GM18858 (cell line): ENCODE measurements around the gene PLXDC2.

ENCODE experiments used
- ATAC-seq: cut with Tn5 transposase; IDR thresholded peaks from one replicate; pipeline ENCODE4 v1.9.1; 2021; ENCODE audit not compliant: unreplicated experiment

The PLXDC2 gene

DNA sequence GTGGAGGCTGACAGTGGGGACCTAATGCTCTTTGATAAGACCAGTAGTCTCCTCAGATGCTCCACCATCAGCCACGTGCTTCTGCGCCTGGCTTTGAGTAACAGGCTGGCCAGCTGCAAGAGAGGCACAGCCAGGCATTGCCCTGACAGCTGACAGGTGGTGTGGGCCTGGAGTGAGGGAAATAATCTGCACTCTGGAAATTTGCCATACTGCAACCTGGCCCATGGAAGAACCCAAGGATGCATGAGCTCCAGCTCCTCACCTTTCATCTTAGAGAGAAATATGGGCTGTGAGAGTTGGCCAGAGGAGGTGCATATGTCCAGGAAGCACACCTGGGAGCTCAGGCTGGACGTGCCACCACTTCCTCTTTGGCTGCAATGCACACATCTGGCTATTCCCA lies 118.9 kb downstream of the PLXDC2 start:
- no peak for ATAC-seq

DNA sequence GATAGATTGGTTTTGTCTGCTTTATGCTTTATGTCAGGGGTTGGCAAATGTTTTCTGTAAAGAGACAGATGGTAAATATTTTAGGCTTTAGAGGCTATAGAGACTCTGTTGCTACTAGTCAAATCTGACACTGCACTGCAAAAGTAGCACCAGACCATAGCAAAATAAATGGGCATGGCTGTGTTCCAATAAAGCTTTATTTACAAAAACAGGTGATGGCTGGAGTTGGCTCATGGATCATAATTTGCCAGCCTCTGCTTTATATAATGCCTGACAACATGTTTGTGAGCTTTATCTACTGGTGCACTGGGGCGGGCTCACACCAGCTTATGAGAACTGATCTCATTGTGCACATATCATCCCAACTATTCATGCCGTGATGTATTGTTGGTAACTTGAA lies 120.1 kb downstream of the PLXDC2 start:
- no peak for ATAC-seq

DNA sequence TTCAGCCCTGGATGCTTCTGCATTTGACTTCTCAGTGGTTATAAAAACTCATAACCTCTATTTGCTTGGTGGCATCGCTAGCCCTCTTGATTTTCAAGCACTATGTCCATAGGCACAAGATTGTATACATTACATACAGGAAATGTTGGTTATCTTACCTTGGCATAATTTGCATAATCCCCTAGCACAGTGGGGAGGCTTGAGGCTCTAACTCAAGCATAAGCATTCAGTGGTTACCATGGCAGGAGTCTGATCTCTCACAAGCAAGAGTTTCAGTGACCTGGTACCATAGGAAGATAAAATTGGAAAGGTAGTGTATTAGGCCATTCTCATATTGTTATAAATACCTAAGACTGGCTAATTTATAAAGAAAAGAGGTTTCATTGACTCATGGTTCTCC lies 121.8 kb downstream of the PLXDC2 start:
- ATAC-seq, result no peak

DNA sequence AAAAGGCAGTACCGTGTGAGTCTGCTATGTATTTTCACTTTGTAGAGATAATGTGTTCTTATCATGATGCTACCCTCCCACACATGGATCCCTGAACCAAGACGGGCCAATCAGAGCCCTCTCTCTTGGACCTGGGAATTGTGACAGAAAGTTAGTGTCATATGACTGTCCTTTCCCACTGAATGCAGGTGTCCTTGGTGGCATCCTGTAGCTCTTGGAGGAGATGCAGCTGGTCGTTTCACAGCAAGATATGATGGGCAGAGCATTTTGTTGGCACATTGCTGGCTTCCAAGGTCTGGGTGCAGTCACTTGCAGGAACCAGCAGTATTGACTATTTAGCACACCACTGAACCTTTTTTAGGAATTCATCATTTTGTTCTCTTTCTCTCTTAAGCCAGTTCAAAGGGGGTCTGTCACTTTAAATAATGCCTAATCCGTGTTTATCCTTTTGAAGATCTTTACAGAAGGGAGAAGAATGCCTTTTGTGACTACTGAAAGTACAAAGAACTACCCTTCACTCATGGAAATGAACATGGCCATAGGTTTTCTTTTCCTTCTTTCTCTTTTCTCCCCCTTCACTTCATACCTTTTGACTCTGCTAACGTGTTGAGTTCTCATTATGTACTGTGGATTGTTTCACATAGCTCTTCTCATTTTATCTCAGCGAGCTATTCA lies 125.1 kb downstream of the PLXDC2 start:
- ATAC-seq, result no peak

DNA sequence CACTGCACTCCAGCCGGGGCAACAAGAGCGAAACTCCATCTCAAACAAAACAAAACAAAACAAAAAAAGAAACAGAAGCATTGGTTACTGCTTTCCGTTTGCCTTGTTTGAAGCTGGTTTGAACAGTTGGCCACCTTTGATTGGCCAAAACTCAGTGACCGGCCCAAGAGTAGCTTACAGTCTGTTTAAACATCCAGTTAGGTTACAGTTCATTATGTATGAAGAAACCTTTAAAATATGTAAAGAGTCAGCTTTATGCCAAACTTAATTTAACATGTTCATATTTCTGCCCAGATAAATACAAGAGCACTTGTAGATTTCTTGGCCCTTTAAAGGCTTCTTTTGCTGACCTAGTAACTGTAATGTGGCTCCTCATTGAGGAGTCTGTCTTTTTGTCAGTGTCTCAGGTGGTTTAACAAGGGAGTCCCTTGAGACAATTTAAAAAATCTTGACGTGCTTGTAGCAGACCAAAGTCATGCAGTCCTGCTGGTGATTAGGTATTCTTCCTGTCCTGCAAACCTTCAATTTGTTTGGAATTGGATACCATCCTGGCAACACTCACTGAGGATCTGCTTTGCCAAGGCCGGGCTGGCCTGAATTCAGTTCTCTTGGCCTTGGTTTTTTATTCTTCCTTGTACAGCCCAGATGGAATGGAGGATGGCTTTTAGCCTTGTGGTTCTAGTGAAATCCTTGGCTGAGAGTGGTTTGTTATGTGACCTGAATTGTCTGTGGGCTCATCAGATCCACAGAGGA lies 128.9 kb downstream of the PLXDC2 start:
- ATAC-seq, result no peak

DNA sequence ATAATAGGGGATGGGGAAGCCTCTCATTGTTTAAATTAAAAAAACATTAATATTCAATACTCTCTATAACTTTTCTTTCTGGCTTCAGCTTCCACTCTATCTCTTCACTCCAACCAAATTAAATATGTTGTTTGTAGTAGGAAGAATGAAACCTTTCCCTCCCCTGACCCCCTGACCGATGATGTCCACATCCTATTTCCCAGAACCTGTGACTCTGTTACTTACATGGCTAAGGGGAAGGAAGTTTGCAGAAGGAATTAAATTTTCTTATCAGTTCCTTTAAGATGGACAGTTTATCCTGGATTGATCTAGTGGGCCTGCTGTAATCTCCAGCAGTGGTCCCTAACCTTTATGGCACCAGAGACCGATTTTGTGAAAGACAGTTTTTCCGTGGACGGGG lies 130.0 kb downstream of the PLXDC2 start:
- ATAC-seq, result no peak

DNA sequence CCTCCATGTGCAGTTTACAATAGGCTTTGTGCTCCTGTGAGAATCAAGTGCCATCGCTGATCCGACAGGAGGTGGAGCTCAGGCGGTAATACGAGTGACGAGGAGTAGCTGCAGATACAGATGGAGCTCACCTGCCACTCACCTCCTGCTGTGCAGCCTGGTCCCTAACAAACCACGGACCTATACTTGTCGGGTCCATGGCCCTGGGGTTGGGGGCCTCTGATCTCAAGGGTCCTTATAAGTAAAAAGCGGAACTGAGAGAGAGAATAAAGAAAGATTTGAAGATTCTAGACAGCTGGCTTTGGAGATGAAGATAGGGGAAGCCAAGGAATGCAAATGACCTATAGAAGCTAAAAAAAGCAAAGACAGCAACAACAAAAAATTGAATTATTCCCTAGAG lies 130.6 kb downstream of the PLXDC2 start:
- ATAC-seq, result no peak

DNA sequence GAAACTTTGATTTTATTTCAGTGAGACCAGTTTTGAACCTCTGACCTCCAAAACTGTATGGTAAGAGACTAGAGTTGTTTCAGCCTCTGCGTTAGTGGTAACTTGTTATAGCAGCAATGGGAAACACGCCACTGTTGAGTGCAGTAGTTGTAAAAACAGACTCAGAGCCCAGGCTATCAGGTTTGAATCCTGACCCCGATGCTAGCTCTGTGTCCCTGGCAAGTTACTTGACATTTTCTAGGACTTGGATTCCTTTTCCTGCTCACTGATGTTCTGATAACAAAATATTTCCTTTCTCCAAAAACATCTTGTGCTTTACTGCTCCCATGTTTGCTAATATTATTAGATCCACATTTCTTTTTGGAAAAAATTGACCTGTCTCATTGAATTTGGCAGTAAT lies 131.0 kb downstream of the PLXDC2 start:
- no peak for ATAC-seq

DNA sequence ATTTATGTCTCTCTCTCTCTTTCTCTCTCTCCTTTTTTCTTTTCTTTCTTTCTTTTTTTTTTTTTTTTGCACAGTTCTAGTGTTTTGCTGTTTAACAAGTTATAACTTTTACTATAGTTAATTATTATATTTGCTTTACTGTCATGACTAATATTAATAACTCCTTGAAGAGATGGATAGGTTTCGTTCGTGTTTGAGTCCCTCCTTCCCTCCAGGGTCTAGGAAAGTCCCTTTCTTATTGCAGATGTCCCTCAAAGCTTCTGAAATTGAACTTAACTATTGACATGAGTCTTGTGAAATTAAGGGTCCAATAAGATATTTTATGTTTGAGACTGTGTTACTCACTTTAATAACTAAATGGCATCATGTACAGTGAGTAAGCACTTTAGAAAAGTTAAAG lies 131.4 kb downstream of the PLXDC2 start:
- ATAC-seq, result peak; percentile 51

DNA sequence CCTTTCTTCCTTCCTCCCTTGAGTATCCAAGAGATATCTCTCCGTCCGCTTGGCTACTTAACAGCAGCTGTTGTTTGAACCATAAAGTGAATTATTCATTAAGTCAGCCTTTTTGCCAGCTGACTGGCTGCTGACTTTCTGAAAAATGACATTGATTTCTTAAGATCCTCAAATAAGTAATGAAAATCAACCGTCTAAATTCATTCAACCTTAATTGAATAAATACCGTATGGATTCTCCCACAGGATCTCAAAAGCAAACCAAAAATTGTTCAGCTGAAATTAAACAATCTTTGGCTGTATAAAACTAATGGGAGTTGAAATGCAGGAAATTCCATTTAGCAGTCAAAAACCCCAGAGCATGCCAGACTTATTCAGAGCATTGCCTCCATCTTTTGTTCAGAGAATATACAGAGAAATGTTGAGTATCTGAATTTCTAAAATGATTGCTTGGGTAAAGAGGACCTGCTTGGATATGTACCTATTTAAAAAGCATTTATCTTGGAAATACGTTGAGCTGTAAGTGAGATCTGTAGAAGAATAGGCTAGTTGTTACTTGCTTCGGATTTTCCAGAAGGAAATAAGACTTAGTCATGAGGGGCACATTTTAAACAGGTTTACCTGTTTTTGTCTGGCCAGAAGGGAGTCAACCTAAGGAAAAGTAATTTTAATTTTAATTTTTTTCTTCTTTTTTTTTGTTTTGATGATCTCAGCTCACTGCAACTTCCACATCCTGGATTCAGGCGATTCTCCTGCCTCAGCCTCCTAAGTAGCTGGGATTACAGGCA lies 136.2 kb downstream of the PLXDC2 start:
- no peak for ATAC-seq

DNA sequence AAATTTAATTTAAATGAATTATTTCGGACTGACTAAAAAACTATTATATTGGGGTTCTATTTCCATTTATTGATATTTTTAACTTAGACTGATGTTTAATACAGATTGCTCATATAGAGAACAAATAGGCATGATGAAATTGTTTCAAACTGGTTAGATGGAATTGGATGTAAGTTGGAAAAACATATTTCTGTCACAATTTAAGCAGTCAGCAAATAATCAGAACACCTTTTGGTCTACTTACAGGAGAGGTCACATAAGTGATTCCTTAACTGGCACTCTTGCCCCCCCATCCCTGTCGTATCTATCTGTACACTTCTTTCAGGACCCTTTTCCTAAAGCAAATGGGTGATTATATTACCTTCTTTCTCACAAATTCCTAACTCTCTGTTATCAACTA lies 138.4 kb downstream of the PLXDC2 start:
- no peak for ATAC-seq

DNA sequence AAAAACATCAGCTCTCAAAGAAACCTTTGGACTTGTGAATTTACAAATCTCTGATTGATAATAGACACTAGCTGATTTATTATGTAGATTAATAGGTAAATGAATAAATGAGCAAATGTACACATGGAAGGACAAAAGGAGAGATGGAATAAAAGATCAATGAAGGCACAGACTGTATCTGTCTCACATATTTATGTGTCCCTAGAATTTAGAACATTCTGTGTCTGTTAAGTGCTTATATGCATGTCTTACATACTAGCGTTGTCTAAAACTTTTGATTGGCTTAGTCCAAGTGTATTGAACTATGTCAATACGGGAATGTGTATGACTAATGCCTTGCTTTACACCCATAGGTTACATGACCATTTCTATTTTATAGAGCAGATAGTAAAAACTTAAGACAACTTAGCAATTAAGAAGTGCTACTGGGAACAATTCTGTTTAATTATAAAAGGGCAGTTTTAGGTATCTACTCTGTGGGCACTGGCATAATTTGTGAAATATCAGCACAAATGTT lies 140.3 kb downstream of the PLXDC2 start:
- no peak for ATAC-seq

DNA sequence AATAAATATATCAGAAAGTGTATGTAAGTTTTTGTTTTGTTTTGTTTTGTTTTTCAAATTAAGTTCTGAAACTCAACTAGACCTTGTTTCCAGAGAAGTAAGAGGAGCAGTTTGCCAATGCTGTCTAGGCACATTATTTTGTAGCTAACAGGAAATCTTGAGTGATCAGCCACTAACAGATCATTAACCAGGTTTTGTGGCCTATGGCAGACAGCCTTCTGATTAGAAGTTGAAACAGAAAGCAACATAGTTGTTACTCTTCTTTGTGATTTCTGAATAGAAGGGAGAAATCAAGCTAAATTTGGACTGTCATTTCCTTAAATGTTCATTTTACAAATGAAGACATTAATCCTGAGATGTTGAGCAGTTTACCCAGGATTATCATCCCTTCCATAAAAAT lies 142.6 kb downstream of the PLXDC2 start:
- peak; percentile 97 for ATAC-seq

DNA sequence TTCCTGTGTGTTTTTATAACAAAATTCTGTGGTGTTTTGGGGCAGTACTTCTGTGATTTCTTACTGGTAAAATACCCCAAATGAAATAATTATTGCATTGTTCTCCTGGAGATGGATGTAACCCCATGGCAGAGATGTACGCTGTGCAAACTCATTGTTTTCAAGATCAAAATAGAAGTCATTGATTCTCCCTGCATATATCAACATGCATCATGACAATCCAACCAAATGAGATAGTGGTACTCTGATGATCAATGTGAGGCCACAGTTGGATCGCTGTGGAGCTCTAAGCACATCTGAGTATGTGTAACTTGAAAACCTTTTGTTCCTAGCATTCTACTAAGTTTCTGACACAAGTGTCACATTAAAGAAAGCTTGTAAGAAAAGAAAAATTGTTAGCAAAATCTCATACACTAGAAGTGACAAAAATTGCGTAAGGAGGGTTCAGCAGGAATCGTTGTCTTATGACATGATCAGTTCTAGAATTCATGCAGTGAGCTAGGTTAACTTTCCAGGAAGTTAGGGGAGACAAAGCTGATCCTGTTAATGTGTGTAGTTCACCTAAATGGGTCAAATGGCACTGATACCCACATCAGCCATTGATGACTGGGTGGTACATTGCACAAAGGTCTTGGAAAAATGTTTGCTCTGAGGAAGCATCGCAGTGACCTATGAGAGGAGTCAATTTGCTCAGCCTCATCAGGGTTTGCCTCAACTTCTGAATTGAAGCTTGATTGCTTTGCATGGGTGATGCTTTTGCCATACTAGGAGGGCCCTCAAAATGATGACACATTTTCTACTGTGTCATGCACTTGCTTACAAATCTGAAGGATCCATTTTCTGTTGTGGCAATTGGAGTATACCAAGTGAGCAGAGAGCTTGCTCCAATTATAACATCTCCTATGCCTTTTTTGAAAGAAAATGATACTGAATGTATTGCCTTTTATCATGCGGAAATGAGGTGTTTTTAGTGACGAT lies 145.1 kb downstream of the PLXDC2 start:
- ATAC-seq, result no peak

DNA sequence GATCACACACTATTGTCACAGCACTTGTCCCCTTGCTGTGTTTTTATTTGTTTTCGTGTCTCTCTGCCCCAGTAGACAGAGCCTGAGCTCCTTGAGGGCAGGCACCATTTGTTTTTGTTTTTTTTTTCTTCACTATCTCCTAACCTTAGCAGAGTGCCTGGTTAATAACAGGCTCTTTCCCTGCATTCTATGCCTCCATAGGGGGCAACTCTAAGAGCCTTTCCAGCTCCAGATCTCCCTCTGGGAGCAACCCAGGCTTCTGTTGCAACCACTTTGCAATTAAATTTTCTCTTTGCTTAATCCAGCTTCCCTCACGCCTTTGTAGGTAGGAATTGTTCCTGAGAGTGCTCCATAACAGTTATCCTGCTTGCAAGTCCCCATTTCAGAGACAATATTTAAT lies 148.4 kb downstream of the PLXDC2 start:
- ATAC-seq, result no peak

DNA sequence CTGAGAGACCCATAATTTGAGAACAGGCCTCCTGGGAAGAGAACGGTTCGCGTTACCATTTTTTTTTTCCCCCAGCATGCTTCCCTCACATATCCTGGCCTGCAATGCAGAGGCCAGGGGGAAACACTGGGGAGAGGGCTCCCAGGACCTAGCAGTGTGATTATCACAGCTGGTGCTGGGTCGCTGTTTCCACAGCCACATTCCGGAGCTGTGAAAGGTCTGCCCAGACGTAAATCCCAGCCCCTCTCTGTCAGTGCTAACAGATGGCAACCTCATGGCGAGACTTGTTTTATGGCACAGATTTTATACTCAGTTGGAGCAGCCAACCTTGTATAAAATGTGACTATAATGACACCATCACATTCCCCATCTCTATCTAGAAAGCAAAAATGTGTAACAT lies 150.5 kb downstream of the PLXDC2 start:
- ATAC-seq, result no peak

DNA sequence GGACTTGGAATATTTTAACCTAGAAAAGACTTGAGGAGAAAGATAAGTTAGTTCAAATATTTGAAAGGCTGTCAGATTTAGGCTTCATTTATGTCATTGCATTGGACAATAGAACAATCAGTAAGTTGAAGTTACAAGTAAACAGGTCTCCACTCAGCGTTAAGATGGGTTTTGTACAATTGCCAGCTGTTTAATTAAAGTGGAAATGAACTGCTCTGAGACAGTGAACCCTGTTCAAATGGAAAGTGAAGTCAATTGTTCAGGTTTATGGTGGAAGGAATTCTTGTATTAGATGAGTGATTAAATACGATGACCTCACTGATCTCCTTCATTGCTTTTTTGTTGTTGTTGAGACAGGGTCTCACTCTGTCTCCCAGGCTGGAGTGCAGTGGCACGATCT lies 151.7 kb downstream of the PLXDC2 start:
- no peak for ATAC-seq

DNA sequence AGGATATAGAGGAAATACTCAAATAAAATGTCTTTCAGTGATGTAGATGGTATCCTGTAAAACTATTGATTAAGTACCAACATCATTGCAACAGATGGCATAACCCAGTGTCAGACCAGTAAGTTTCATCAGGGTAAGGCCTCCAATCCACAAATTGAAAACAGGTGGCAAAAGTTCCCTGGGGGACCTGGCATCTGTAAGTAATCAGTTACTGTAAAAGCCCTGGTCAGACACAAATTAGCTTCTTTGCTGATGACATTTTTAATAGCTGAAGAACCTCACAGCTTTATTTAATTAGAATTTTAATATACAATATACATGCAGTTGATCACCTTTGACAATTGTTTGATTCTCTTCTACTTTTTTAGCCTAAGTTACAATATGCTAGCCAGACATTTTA lies 152.5 kb downstream of the PLXDC2 start:
- no peak for ATAC-seq

DNA sequence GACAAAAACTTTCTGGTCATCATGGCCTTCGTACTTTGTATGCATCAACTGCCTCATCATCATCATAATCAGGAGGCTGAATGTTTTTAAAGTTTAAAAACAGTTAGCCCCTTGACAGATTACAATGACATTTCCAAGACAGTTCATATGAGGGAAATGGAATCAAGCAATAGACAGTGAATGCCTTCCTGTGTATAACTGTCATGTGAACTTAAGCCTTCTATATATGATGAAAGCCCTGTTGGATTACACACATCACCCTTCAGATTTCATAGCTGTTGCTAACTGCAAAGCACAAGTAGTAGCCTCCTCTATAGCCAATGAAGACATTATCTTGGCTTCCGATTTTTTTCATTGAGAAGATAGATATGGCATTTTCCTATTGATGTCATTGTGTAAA lies 154.0 kb downstream of the PLXDC2 start:
- no peak for ATAC-seq

DNA sequence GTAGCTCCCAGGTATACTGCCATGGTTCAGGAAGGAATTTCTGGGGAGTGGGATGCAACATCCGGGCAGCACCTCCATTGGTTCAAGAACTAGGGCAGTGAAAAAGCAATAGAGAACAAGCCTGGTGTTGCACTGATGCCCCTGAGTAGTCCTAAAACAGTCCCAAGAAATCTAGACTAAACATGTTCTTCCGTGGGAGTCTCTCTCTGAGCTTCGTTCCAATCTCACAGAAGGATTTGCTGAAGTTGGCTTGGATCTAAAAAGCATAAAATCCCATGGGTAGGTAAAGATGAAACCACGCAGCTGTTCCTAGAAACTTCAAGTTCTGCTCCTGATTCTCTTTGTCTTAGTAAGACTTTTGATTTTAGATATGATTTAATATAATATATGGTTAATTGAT lies 154.5 kb downstream of the PLXDC2 start:
- ATAC-seq, result no peak
